Measurements from ENCODE around the gene GPX3.

The GPX3 gene

DNA sequence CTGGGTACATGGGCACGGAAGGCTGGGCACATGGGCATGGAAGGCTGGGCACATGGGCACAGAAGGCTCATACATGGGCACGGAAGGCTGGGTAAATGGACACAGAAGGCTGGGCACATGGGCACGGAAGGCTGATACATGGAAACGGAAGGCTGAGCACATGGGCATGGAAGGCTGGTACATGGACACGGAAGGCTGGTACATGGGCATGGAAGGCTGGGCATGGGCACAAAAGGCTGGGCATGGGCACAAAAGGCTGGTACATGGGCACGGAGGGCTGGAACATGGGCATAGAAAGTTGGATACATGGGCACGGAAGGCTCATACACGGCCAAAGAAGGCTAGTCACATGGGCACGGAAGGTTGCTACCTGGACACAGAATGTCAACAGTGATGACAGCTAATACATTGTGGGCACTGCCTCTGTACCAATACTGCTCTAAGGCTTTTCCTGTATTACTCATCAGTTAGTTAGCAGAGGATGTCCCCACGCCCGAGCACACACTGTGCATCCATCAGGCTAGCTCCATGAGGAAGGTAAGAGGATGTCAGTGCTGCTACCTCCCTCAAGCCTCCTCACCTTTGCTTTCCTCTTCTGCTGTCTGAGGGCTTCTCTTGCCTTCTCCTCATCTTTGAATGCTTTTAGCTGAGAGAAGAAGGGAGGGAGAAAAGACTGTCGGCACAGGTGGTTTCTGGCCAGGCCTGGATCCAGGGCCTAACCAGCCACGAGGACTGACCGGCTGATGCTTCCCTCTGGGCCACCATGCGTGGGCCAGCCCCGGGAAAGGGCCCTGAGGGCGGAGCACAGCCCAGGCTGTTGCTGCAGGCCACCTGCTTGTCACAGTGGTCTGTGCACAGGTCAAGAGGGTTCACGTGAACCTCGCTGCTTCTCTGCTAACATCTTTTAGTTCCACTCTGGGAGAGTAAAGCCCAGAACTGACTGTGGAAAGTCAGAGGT lies 14.3 kb downstream of the GPX3 start:
- DNase-seq, result no peak

DNA sequence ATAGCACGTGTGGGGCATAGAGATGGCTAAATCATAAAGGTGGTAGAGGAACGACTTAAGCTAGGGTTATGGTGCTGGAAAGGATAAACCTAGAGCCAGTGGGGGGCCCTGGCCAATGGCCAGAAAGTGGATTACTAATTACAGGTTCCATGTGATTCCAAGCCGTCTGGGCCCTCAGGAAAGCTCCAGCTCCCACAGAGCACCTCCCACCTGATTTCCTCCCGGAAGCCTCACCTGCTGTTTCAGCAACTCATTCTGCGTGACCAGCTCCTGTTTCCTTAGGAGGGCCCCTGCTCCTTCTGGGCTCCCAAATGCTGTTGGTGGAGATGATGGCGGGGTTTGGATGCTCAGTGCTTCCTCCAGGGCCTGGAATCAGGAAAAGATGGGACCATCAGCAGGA lies 16.2 kb downstream of the GPX3 start:
- DNase-seq, result peak; percentile 37

DNA sequence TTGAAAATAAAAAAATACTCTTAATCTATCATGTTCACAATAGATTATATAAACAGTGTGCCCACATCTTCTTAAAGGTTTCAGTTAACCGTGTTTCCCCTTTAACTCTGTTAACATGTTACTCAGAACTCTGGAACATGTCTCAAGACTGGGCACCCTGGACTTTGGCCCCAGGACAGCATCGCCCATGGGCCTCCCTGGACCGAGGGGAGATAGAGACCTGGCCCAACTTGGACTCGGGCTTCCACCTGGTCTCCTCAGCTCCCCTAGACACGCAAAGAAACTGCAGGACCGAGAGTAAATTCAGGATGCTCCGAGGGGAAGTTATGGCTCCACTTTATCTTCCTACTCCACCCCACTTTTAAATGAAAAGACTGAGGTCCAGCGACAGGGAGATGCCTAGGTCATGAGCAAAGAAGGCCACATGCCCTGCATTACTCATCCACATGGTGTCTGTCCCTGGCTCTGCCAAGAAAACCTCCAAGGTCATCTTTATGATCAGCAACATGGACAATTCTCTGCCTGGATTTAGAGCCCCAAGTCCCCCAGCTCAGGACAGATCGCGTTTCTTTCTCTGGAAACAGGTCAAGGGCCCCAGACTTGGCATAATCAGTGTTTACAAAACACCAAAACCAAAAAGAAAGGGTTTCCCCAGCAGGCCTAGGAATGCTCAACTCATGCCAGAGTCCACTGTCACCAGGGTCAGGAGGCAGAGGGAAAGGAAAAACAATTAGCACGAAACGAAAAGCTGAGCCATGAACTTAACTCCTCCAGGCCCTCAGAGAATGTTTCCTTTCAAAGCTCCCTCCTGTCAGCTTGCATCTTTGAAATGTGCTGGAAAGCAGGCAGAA lies 17.4 kb downstream of the GPX3 start:
- no peak for DNase-seq

DNA sequence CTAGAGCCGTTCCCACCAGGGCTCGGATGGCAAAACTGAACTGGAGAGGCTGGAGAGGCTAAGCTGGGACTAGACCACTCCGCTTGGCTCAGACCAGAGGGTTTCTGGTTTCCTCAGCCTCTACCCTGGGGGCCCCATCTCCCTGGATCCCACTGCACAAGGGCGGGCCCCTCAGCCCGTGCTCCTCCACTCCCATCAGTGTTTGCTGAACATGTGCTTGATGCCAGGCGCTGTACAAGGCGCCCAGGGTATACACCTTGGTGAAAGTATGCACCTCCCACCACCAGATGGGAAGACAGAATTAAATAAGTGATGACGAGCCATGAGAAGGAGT lies 18.0 kb downstream of the GPX3 start:
- DNase-seq, result no peak

DNA sequence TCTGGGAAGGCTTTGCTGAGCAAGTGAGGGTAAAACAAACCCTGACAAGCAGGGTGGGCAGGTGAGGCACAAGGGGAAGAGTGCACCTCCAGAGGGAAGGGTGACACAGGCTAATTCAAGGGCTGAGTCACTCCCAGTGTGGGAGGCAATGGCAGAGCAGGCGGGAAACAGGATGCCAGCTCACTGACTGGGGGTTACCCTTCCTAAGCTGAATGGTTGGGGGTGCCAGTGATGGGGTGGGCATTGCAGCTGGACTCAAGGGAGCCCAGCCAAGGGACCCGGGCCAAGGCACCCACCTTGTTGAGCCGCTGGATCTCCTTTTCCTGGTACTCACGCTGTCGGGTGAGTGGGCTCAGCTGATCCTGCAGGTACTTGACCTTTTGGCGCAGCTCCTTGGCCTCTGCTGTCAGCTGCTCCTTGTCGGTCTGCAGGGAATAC lies 18.4 kb downstream of the GPX3 start:
- no peak for DNase-seq

DNA sequence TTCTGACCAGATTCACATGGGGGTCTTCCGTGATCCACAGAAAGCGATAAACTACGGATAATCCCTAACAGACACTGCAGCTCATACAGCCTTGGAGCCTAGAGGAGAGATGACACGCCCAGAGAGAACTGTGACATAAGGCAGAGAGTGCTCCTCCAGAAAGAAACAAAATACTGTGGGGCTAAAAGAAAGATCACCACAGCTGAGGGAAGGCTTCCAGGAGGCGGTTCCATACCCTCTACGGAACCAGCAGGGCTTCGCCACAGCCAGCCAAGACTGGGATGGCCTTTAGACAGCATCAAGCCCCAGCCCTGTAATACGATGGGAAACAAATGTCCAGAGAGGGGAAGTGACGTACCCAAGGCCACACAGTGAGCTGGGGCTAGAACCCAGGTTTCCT lies 19.3 kb downstream of the GPX3 start:
- DNase-seq, result no peak

- no peak for DNase-seq
Observed at GRCh38 chr5:151040211-151040747, 19.9 kb downstream of the GPX3 start.

GRCh38 chr5:151041577-151042268 lies 21.3 kb downstream of the GPX3 start:
- no peak for DNase-seq

- no peak for DNase-seq
Observed at GRCh38 chr5:151042453-151043093, 22.2 kb downstream of the GPX3 start.

- no peak for DNase-seq
Observed at GRCh38 chr5:151047814-151048425, 27.5 kb downstream of the GPX3 start.

DNA sequence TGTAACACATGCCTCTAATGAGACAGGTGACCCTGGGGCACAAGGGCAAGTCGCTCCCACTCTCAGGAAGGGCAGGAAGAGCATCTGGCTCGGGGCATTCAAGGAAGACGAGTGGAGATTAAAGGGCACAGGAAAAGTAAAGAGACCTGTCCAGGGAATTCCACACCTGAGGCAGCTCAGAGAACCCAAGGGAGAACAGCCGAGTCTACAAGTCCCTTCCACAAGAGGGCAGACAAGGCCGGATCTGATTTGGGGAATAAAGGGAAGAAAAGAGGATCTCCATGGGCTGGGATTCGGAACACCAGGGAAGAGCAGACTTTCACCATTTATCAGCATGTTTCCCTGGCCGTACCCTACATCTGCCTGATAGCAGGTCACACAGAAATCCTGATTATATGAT lies 28.1 kb downstream of the GPX3 start:
- DNase-seq, result no peak

DNA sequence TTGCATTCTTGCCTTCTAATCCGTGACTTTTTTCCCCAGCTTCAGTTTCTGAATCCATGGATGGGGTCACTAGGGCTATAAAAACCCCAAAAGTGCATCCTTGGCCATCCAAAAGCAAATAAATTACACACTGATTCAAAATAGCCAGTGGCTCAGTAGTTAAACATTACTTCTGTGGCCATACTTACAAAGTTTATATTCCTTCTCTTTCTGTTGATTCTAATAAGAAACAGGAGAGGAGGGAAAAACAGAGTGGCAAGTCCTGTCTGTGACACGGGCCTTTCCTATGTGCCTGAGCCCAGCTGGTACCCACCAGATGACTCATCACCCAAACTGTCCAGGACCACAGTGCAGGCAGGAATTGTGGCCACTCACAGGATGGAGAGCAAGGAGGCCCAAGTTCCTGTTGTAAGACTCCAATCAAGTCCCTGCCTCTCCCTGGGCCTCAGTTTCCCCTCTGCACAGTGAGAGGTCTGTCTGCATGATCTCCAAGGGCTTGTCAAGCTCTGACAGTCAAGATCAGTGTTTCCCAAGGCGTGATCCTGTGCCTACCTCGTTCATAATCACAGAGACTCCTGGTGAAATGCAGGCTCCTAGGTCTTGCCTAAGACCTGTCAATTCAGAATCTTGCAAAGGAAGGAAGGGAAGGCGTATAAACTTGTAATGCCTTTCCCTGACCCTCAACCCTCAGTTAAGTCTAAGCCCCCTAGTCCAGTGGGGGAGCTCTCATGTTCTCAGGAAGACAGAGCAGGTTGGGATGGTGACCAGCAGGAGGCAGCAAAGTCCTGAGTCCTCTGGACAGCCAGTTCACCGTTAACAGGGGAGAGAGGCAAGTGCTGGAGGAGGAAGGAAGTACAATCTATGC lies 30.9 kb downstream of the GPX3 start:
- no peak for DNase-seq

DNA sequence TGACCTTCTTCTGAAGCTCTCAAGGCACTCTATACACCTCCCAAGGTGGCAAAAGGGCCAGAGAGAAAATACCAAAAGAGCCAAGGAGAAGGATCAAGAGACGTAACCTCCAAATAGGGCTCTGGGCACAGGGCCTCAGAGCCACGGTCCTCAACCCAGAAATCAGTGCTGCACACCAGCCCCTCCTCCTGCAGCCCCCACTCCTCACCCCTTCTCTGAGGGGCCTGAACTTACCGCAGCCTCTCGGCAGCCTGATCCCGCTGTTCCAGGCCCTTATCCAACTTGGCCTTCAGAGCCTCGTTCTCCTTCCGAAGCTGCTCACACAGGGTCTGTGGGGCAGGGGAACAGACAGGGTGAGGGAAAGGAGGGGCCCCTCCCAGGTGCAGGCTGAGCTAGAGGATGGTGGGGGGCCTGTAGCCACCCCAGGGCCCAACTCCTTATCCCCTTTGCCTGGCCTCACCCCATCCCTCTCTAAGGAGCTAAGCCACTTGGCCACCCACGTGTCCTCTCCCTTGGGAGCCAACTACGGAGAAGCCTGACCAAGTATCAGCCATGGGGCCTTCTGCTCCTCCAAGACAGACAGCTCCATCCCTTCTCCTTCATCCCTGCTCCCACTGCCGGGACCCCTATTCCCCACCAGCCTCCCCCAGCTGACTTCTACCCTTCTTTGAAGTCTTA lies 31.7 kb downstream of the GPX3 start:
- no peak for DNase-seq

DNA sequence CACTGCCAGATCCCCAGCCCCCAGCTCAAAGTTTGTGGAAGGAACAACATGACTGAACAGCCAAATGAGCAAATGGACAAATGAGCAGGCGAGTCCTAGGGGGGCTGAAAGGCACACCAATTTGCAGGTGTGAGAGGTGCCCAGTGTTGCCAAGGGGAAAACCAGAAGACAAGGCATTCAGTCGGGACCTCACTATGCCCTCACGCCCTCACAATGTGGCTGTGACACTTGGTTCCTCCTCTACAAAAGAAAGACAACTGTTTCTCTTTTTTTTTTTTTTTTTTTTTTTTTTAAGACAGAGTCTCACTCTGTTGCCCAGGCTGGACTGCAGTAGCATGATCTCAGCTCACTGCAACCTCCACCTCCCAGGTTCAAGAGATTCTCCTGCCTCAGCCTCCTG lies 32.4 kb downstream of the GPX3 start:
- no peak for DNase-seq

DNA sequence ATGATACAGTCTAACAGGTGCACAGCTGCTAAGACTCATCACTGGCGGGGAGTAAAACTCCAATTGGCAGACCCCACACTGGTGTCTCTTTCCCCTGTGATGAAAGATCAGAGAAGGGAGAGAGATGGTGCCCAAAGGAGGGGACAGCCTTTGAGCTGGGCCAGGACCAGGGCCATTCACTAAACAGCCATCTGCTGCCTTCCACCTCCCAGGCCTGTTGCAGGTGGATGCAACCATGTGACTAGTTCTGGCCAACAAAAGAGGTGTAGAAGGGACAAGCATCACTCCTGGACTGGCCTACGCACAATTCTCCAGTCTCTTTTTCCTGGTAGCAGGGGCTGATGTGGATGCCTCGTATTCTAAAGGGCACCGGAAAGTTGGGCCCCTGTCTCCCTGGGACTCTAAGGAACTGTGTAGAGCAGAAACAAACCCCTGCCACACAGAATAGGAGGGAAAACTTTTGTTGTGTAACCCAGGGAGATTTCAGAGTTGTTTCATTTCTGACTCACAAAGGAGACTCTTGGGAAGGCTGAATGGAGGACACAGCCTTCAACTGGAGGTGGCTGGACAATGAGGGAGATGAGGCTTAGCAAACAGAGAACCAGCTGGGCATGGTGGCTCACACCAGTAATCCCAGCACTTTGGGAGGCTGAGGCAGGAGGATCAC lies 33.5 kb downstream of the GPX3 start:
- DNase-seq, result no peak

DNA sequence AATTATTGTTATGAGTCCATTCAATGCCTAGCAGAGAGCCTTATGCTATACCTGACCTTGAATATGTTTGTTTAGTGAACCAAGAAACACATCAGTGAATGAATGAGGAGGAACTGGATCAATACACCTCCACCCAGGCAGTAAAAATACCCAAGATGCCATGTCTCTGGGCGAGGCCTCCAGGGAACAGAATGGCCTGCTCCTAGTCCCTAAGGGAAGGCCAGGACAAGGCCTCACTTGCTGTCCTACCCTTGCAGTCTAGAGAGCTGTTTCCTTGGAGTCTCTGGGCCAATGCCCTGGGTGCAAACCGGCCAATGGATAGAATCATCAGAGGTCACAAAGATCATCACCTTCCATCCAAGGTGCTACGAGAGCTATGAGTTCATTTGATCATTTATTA lies 34.3 kb downstream of the GPX3 start:
- no peak for DNase-seq

- no peak for DNase-seq
Observed at GRCh38 chr5:151055336-151055735, 34.9 kb downstream of the GPX3 start.

DNA sequence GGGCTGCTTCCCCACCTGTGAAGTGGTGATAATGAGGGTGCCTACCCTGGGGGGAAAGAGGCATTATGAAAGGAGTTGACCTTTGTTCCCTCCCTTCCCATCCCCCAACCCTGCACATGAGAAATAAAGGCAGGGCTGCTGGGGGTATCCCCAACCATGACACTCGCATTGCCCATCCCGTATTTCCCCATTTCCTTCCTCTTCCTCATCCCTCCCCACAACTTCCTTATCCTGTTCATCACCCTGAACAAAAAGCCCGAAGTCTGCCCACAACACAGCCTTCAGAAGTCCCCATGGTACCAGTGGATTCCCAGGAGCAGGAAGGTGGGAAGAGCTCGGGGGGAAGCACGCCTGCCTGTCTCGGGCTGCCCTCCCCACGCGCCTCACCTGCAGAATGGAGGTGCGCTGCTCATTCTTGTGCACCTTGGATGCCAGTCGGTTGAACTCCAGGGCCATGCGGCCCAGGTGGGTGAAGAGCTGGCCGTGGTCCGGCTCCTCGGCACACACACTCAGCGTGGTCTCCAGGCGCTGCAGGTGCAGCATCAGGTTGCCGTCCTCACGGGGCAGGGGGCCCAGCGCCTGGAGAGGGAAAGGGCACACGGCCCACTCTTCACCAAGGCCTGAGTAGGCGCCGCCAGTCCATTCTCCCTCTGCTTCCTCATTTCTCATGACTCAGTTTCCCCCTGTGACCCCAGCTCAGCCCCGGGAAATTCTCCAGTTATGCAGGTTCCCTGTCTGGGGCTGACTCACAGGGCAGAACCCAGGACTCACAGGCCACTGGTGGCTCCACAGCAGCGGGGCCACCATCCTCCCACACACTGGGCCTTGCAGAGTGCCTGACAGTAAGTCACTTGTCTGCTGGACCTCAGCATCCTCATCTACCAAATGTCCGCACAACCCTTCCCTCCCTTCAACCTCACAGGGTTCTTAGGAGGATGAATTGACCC lies 36.3 kb downstream of the GPX3 start:
- no peak for DNase-seq

GRCh38 chr5:151058301-151058700 lies 37.9 kb downstream of the GPX3 start:
- no peak for DNase-seq
